Measurements from ENCODE around the gene STKLD1.
"Not testable (repeated sequence)": the region's sequence is repeated elsewhere in the genome, so short reads cannot be mapped to it uniquely, and the experiment has no call there.

Gene STKLD1

GRCh38 chr9:133389025-133389557 is 12.9 kb downstream of the STKLD1 start:
- H3K9me3 ChIP-seq (ENCODE audit: severe bottlenecking) = no peaks in the 10 kb centered on the region
- no peak for TF ChIP-seq CTCF (IDR thresholded peaks at IDR 0.05; ENCODE audit: poor library complexity, severe bottlenecking)
- no peaks in the 10 kb centered on the region for H3K36me3 ChIP-seq (ENCODE audit: low read depth)
- ATAC-seq (ENCODE audit: low read depth) (no peak), DNase-seq (ENCODE audit: low spot score) (no peak)
- H3K4me1 ChIP-seq (ENCODE audit: insufficient read depth, poor library complexity, severe bottlenecking) = no peaks in the 10 kb centered on the region
- H3K27me3 ChIP-seq (ENCODE audit: insufficient read depth, poor library complexity, severe bottlenecking) = no peaks in the 10 kb centered on the region
- H3K27ac ChIP-seq (ENCODE audit: poor library complexity, severe bottlenecking) = no peak overlapping the region
- no peak overlapping the region for H3K4me3 ChIP-seq (ENCODE audit: severe bottlenecking)

GRCh38 chr9:133389562-133389961 is 13.4 kb downstream of the STKLD1 start:
- Histone ChIP-seq H3K9me3 (ENCODE audit: severe bottlenecking) (no peaks in the 10 kb centered on the region), H3K36me3 (ENCODE audit: low read depth) (no peaks in the 10 kb centered on the region), H3K27ac (ENCODE audit: poor library complexity, severe bottlenecking) (no peak overlapping the region), H3K4me1 (ENCODE audit: insufficient read depth, poor library complexity, severe bottlenecking) (no peaks in the 10 kb centered on the region), H3K4me3 (ENCODE audit: severe bottlenecking) (no peak overlapping the region), H3K27me3 (ENCODE audit: insufficient read depth, poor library complexity, severe bottlenecking) (no peaks in the 10 kb centered on the region)
- TF ChIP-seq CTCF (IDR thresholded peaks at IDR 0.05; ENCODE audit: poor library complexity, severe bottlenecking) = no peak
- ATAC-seq (ENCODE audit: low read depth) (no peak), DNase-seq (ENCODE audit: low spot score) (no peak)

- no peak for ATAC-seq (ENCODE audit: low read depth)
- no peak overlapping the region for H3K27ac ChIP-seq (ENCODE audit: poor library complexity, severe bottlenecking)
- no peaks in the 10 kb centered on the region for H3K9me3 ChIP-seq (ENCODE audit: severe bottlenecking)
- no peak for DNase-seq (ENCODE audit: low spot score)
- no peaks in the 10 kb centered on the region for H3K36me3 ChIP-seq (ENCODE audit: low read depth)
- no peak overlapping the region for H3K4me3 ChIP-seq (ENCODE audit: severe bottlenecking)
- no peaks in the 10 kb centered on the region for H3K27me3 ChIP-seq (ENCODE audit: insufficient read depth, poor library complexity, severe bottlenecking)
- TF ChIP-seq CTCF (IDR thresholded peaks at IDR 0.05; ENCODE audit: poor library complexity, severe bottlenecking) = no peak
- no peaks in the 10 kb centered on the region for H3K4me1 ChIP-seq (ENCODE audit: insufficient read depth, poor library complexity, severe bottlenecking)
Measured at GRCh38 chr9:133390713-133391112, 14.5 kb downstream of the STKLD1 start.

- H3K27me3 ChIP-seq (ENCODE audit: insufficient read depth, poor library complexity, severe bottlenecking); ATAC-seq (ENCODE audit: low read depth); H3K27ac ChIP-seq (ENCODE audit: poor library complexity, severe bottlenecking): not testable (repeated sequence)
Measured at GRCh38 chr9:133391449-133391848, 15.3 kb downstream of the STKLD1 start.

GRCh38 chr9:133392308-133392707 is 16.1 kb downstream of the STKLD1 start:
- H3K4me1 ChIP-seq (ENCODE audit: insufficient read depth, poor library complexity, severe bottlenecking); H3K4me3 ChIP-seq (ENCODE audit: severe bottlenecking): not testable (repeated sequence)

More at GRCh38 chr9:133391449-133391848, 15.3 kb downstream of the STKLD1 start:
- not testable (repeated sequence) for H3K36me3 ChIP-seq (ENCODE audit: low read depth); H3K4me1 ChIP-seq (ENCODE audit: insufficient read depth, poor library complexity, severe bottlenecking); DNase-seq (ENCODE audit: low spot score); H3K4me3 ChIP-seq (ENCODE audit: severe bottlenecking); H3K9me3 ChIP-seq (ENCODE audit: severe bottlenecking)

GRCh38 chr9:133393399-133393798 is 17.2 kb downstream of the STKLD1 start:
- no peak for TF ChIP-seq CTCF (IDR thresholded peaks at IDR 0.05; ENCODE audit: poor library complexity, severe bottlenecking)
- ATAC-seq (ENCODE audit: low read depth) (no peak), DNase-seq (ENCODE audit: low spot score) (no peak)
- H3K9me3 ChIP-seq (ENCODE audit: severe bottlenecking) = no peaks in the 10 kb centered on the region
- no peaks in the 10 kb centered on the region for H3K36me3 ChIP-seq (ENCODE audit: low read depth)
- H3K27ac ChIP-seq (ENCODE audit: poor library complexity, severe bottlenecking) = no peak overlapping the region
- H3K4me1 ChIP-seq (ENCODE audit: insufficient read depth, poor library complexity, severe bottlenecking) = no peaks in the 10 kb centered on the region
- H3K4me3 ChIP-seq (ENCODE audit: severe bottlenecking) = no peak overlapping the region
- H3K27me3 ChIP-seq (ENCODE audit: insufficient read depth, poor library complexity, severe bottlenecking) = no peaks in the 10 kb centered on the region

More at GRCh38 chr9:133392308-133392707, 16.1 kb downstream of the STKLD1 start:
- not testable (repeated sequence) for ATAC-seq (ENCODE audit: low read depth); H3K36me3 ChIP-seq (ENCODE audit: low read depth); DNase-seq (ENCODE audit: low spot score); H3K27me3 ChIP-seq (ENCODE audit: insufficient read depth, poor library complexity, severe bottlenecking); H3K9me3 ChIP-seq (ENCODE audit: severe bottlenecking); H3K27ac ChIP-seq (ENCODE audit: poor library complexity, severe bottlenecking)

Measured in RWPE2 (cell line).